Measurements from ENCODE around the gene ZSCAN25. TPM values are rescaled to one million over a fixed set of nuclear protein-coding genes. Genes with fewer than 3 reads are reported as not detected.
A peak's percentile ranks its signal among the peaks of the same experiment; 100 is the strongest.
"Not testable (repeated sequence)": the region's sequence is repeated elsewhere in the genome, so short reads cannot be mapped to it uniquely, and the experiment has no call there.

The ZSCAN25 gene
- total and polyA plus RNA-seq, 7 experiments from 2014 or later, result 15.5 to 51.6 (median 40.6) TPM

DNA sequence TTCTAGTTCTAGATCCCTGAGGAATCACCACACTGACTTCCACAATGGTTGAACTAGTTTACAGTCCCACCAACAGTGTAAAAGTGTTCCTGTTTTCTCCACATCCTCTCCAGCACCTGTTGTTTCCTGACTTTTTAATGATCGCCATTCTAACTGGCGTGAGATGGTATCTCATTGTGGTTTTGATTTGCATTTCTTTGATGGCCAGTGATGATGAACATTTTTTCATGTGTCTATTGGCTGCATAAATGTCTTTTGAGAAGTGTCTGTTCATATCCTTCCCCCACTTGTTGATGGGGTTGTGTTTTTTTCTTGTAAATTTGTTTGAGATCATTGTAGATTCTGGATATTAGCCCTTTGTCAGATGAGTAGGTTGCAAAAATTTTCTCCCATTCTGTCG, 37.9 kb downstream of the ZSCAN25 start:
- H3K4me1 ChIP-seq (ENCODE audit: control insufficient read depth in 2 of 2, insufficient read depth in 2 of 2, low read length in 2 of 2); H3K9me3 ChIP-seq (ENCODE audit: control insufficient read depth in 2 of 3, low read length in 3 of 3); DNase-seq; H3K27me3 ChIP-seq (ENCODE audit: control insufficient read depth in 2 of 2, insufficient read depth in 2 of 2, low read length in 2 of 2); H3K27ac ChIP-seq (ENCODE audit: low read depth, low read length); H3K27me3 Mint-ChIP-seq; POLR2A ChIA-PET; intact Hi-C loops (cut with micrococcal nuclease); CTCF ChIA-PET; H3K27ac Mint-ChIP-seq; H3K4me3 ChIP-seq (ENCODE audit: low read length); ATAC-seq; H3K36me3 ChIP-seq (ENCODE audit: control insufficient read depth in 2 of 3, insufficient read depth in 3 of 3, low read length in 3 of 3); H3K4me3 Mint-ChIP-seq: not testable (repeated sequence)
- Mint-ChIP-seq H3K4me1 (peaks cover 0 to 11% (median 9%) of the 10 kb centered on the region in 7 donors), H3K9me3 (peaks cover 0 to 17% (median 5%) of the 10 kb centered on the region in 11 donors), H3K36me3 (peaks cover 9 to 58% (median 46%) of the 10 kb centered on the region in 5 donors)

DNA sequence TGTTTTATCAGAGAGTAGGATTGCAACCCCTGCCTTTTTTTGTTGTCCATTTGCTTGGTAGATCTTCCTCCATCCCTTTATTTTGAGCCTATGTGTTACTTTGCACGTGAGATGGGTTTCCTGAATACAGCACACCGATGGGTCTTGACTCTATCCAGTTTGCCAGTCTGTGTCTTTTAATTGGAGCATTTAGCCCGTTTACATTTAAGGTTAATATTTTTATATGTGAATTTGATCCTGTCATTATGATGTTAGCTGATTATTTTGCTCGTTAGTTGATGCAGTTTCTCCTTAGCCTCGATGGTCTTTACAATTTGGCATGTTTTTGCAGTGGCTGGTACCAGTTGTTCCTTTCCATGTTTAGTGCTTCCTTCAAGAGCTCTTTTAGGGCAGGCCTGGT, 41.1 kb downstream of the ZSCAN25 start:
- H3K36me3 ChIP-seq (ENCODE audit: control insufficient read depth in 2 of 3, insufficient read depth in 3 of 3, low read length in 3 of 3); ATAC-seq; H3K9me3 ChIP-seq (ENCODE audit: control insufficient read depth in 2 of 3, low read length in 3 of 3); intact Hi-C loops (cut with micrococcal nuclease); POLR2A ChIA-PET; H3K4me1 ChIP-seq (ENCODE audit: control insufficient read depth in 2 of 2, insufficient read depth in 2 of 2, low read length in 2 of 2); H3K27ac Mint-ChIP-seq; H3K27me3 ChIP-seq (ENCODE audit: control insufficient read depth in 2 of 2, insufficient read depth in 2 of 2, low read length in 2 of 2); DNase-seq; H3K27ac ChIP-seq (ENCODE audit: low read depth, low read length); CTCF ChIA-PET; H3K27me3 Mint-ChIP-seq; H3K4me3 ChIP-seq (ENCODE audit: low read length); H3K4me3 Mint-ChIP-seq: not testable (repeated sequence)
- Mint-ChIP-seq H3K9me3 (peaks cover 0 to 17% (median 5%) of the 10 kb centered on the region in 11 donors), H3K36me3 (peaks cover 14 to 61% (median 42%) of the 10 kb centered on the region in 5 donors), H3K4me1 (peaks cover 0 to 11% (median 9%) of the 10 kb centered on the region in 7 donors)

DNA sequence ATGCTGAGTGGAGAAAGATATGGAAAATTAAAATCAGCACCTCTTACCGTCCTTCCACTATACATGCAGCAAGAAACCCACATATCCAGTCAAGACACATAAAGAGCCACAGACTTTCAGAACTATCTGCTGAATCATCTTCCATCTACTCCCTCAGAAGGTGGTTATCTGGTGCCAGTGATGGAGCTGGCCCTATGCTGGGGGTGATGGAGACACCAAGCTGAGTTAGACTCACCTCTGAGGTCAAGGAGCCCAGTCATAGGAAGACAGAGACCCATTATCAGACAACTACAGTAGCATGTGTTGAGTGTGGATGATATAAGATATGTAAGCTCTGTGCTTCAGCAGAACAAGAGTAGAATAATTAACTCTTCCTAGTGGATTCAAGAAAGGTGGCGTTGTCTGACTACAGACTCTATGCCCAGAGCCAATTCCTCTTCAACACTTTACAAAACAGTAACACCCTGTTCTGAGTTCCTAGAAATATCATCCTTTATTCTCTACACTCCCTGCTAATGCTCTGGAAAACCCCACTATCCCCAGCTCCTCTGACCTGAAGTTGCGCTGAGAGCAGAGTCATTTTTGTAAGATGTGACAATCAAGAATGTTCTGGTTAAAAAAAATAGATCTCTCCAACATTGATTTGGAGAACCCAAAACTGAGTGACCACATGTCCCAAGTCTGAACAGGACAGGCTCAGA, 48.7 kb downstream of the ZSCAN25 start:
- peaks cover 3 to 53% (median 35%) of the 10 kb centered on the region in 5 donors for H3K36me3 Mint-ChIP-seq
- intact Hi-C loops (cut with micrococcal nuclease), result no loop called here

DNA sequence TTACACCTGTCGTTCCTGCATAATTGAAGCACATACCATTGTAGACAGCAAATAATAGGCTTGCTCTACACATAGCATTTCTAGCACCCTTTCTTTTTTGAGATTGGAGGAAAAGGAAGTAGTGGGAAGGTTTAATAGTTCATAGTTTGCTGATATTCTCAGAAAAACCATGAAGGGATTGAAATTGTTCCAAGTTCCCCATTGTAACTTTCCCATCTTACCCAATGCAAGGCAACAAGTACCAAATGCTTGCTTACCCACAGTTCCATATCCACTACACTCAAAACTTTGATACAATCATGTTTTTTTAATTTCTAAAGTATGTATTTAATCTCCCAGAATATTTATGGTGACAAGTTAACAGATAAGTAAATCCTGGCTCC, 49.3 kb downstream of the ZSCAN25 start:
- no peak overlapping the region for H3K27ac Mint-ChIP-seq
- H3K9me3 ChIP-seq (ENCODE audit: control insufficient read depth in 2 of 3, low read length in 3 of 3), result no peaks in the 10 kb centered on the region
- intact Hi-C loops (cut with micrococcal nuclease), result no loop called here
- no peaks in the 10 kb centered on the region for H3K27me3 ChIP-seq (ENCODE audit: control insufficient read depth in 2 of 2, insufficient read depth in 2 of 2, low read length in 2 of 2)
- H3K36me3 Mint-ChIP-seq, result peaks cover 3 to 50% (median 32%) of the 10 kb centered on the region in 5 donors
- H3K4me3 Mint-ChIP-seq, result no peak overlapping the region
- H3K4me1 ChIP-seq (ENCODE audit: control insufficient read depth in 2 of 2, insufficient read depth in 2 of 2, low read length in 2 of 2), result no peaks in the 10 kb centered on the region
- no peak overlapping the region for H3K27ac ChIP-seq (ENCODE audit: low read depth, low read length)
- no peak for ATAC-seq
- ChIA-PET CTCF (no interaction called here), POLR2A (no interaction called here)
- no peak for DNase-seq
- H3K27me3 Mint-ChIP-seq, result no peaks in the 10 kb centered on the region
- peaks cover 0 to 6% (median 0%) of the 10 kb centered on the region in 3 experiments for H3K36me3 ChIP-seq (ENCODE audit: control insufficient read depth in 2 of 3, insufficient read depth in 3 of 3, low read length in 3 of 3)
- peaks cover 0 to 3% (median 0%) of the 10 kb centered on the region in 11 donors for H3K9me3 Mint-ChIP-seq
- H3K4me1 Mint-ChIP-seq, result peaks cover 0 to 2% (median 0%) of the 10 kb centered on the region in 7 donors
- no peak overlapping the region for H3K4me3 ChIP-seq (ENCODE audit: low read length)

More for the DNA sequence above, 48.7 kb downstream of the ZSCAN25 start:
- peaks cover 0 to 2% (median 0%) of the 10 kb centered on the region in 7 donors for H3K4me1 Mint-ChIP-seq
- peaks cover 0 to 3% (median 0%) of the 10 kb centered on the region in 11 donors for H3K9me3 Mint-ChIP-seq
- POLR2A ChIA-PET, result no interaction called here
- no peaks in the 10 kb centered on the region for H3K27me3 Mint-ChIP-seq
- no peaks in the 10 kb centered on the region for H3K9me3 ChIP-seq (ENCODE audit: control insufficient read depth in 2 of 3, low read length in 3 of 3)
- H3K36me3 ChIP-seq (ENCODE audit: control insufficient read depth in 2 of 3, insufficient read depth in 3 of 3, low read length in 3 of 3), result peaks cover 0 to 7% (median 0%) of the 10 kb centered on the region in 3 experiments
- no peak overlapping the region for H3K27ac ChIP-seq (ENCODE audit: low read depth, low read length)
- H3K27ac Mint-ChIP-seq, result peak overlapping the region in 2 of 9 donors; percentile 16 to 66
- H3K4me3 ChIP-seq (ENCODE audit: low read length), result no peak overlapping the region
- H3K27me3 ChIP-seq (ENCODE audit: control insufficient read depth in 2 of 2, insufficient read depth in 2 of 2, low read length in 2 of 2), result no peaks in the 10 kb centered on the region
- H3K4me1 ChIP-seq (ENCODE audit: control insufficient read depth in 2 of 2, insufficient read depth in 2 of 2, low read length in 2 of 2), result no peaks in the 10 kb centered on the region
- CTCF ChIA-PET, result no interaction called here
- no peak for ATAC-seq
- DNase-seq, result no peak
- H3K4me3 Mint-ChIP-seq, result no peak overlapping the region

DNA sequence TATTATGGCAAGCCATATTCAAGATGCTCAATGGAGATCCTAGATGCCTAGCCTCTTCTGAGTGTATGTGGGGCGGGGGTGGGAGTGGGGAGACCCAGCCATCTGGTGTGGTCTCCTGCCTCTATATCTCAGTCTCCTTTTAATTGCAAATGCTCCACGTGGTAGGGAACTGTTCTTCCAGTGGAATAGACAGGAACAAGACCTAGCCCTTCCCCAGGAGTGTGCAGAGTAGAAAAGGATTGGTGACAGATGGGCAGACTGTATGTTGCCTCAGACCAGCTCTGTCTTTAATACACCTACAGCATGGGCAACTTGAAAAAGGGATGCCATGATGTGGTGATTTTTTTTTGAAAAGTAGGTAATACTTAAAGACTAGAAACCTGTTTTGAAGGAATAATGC, 50.4 kb downstream of the ZSCAN25 start:
- POLR2A ChIA-PET, result no interaction called here
- H3K9me3 ChIP-seq (ENCODE audit: control insufficient read depth in 2 of 3, low read length in 3 of 3), result no peaks in the 10 kb centered on the region
- CTCF ChIA-PET, result no interaction called here

DNA sequence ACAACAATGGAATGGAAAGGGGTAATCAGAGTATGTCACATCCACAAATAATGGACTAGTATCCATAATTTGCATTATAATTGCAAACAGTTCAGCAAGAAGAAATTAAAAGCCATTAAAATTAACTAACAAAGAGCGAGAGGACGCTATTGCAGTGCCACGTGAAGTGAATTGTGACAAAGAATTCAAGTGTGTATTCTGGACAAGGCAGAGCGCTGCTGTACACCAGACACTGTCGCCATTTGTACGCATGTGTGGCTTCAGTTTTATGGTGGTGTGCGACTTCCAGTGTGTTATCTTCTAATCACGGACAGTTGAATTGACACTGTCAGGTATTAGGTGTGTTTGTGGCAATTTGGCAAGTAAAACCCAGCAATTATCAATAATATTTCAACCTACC, 51.8 kb downstream of the ZSCAN25 start:
- ATAC-seq (no peak), DNase-seq (no peak)
- no peaks in the 10 kb centered on the region for H3K4me1 ChIP-seq (ENCODE audit: control insufficient read depth in 2 of 2, insufficient read depth in 2 of 2, low read length in 2 of 2)
- no peak overlapping the region for H3K27ac Mint-ChIP-seq
- no peak overlapping the region for H3K4me3 ChIP-seq (ENCODE audit: low read length)
- H3K4me3 Mint-ChIP-seq, result no peak overlapping the region
- H3K27me3 Mint-ChIP-seq, result no peaks in the 10 kb centered on the region
- peaks cover 0 to 3% (median 0%) of the 10 kb centered on the region in 11 donors for H3K9me3 Mint-ChIP-seq
- H3K9me3 ChIP-seq (ENCODE audit: control insufficient read depth in 2 of 3, low read length in 3 of 3), result no peaks in the 10 kb centered on the region
- no peaks in the 10 kb centered on the region for H3K36me3 ChIP-seq (ENCODE audit: control insufficient read depth in 2 of 3, insufficient read depth in 3 of 3, low read length in 3 of 3)
- POLR2A ChIA-PET, result no interaction called here
- H3K27ac ChIP-seq (ENCODE audit: low read depth, low read length), result no peak overlapping the region
- H3K27me3 ChIP-seq (ENCODE audit: control insufficient read depth in 2 of 2, insufficient read depth in 2 of 2, low read length in 2 of 2), result no peaks in the 10 kb centered on the region
- CTCF ChIA-PET, result no interaction called here
- H3K36me3 Mint-ChIP-seq, result peaks cover 3 to 31% (median 22%) of the 10 kb centered on the region in 5 donors
- intact Hi-C loops (cut with micrococcal nuclease), result no loop called here
- peaks cover 0 to 9% (median 6%) of the 10 kb centered on the region in 7 donors for H3K4me1 Mint-ChIP-seq

More for the DNA sequence above, 50.4 kb downstream of the ZSCAN25 start:
- Histone ChIP-seq H3K4me1 (ENCODE audit: control insufficient read depth in 2 of 2, insufficient read depth in 2 of 2, low read length in 2 of 2) (no peaks in the 10 kb centered on the region), H3K4me3 (ENCODE audit: low read length) (no peak overlapping the region), H3K36me3 (ENCODE audit: control insufficient read depth in 2 of 3, insufficient read depth in 3 of 3, low read length in 3 of 3) (peaks cover 0 to 6% (median 0%) of the 10 kb centered on the region in 3 experiments), H3K27me3 (ENCODE audit: control insufficient read depth in 2 of 2, insufficient read depth in 2 of 2, low read length in 2 of 2) (no peaks in the 10 kb centered on the region), H3K27ac (ENCODE audit: low read depth, low read length) (no peak overlapping the region)
- DNase-seq (no peak), ATAC-seq (no peak)
- intact Hi-C loops (cut with micrococcal nuclease), result no loop called here
- H3K27me3 Mint-ChIP-seq, result no peaks in the 10 kb centered on the region
- H3K4me1 Mint-ChIP-seq, result peaks cover 0 to 2% (median 0%) of the 10 kb centered on the region in 7 donors
- H3K9me3 Mint-ChIP-seq, result peaks cover 0 to 3% (median 0%) of the 10 kb centered on the region in 11 donors
- H3K27ac Mint-ChIP-seq, result no peak overlapping the region
- peaks cover 3 to 45% (median 28%) of the 10 kb centered on the region in 5 donors for H3K36me3 Mint-ChIP-seq
- H3K4me3 Mint-ChIP-seq, result no peak overlapping the region

DNA sequence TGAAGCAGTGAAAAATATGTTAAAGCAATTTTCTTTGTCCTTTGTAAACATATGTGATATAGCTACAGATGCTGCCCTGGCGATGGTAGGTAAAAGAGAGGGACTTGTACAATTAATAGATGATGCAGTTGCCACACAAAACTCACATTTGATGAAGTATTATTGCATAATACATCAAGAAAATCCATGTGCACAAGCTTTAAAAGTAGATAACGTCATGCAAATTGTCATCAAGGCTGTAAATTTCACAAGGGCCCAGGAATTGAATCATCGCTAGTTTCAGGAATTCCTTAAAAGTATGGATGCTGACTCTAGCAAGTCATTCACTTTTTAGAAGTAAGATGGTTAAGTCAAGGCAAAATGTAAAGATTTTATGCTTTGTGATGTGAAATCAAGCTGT, 53.0 kb downstream of the ZSCAN25 start:
- Histone ChIP-seq H3K4me1 (ENCODE audit: control insufficient read depth in 2 of 2, insufficient read depth in 2 of 2, low read length in 2 of 2) (peaks cover 0 to 3% of the 10 kb centered on the region in 2 donors), H3K27ac (ENCODE audit: low read depth, low read length) (no peak overlapping the region), H3K9me3 (ENCODE audit: control insufficient read depth in 2 of 3, low read length in 3 of 3) (no peaks in the 10 kb centered on the region), H3K36me3 (ENCODE audit: control insufficient read depth in 2 of 3, insufficient read depth in 3 of 3, low read length in 3 of 3) (no peaks in the 10 kb centered on the region), H3K4me3 (ENCODE audit: low read length) (no peak overlapping the region), H3K27me3 (ENCODE audit: control insufficient read depth in 2 of 2, insufficient read depth in 2 of 2, low read length in 2 of 2) (no peaks in the 10 kb centered on the region)
- Mint-ChIP-seq H3K4me3 (no peak overlapping the region), H3K27me3 (no peaks in the 10 kb centered on the region), H3K27ac (no peak overlapping the region), H3K36me3 (peaks cover 0 to 22% (median 12%) of the 10 kb centered on the region in 5 donors), H3K9me3 (no peaks in the 10 kb centered on the region), H3K4me1 (peaks cover 1 to 22% (median 10%) of the 10 kb centered on the region in 7 donors)
- ChIA-PET CTCF (no interaction called here), POLR2A (no interaction called here)
- ATAC-seq, result no peak
- no peak for DNase-seq
- intact Hi-C loops (cut with micrococcal nuclease), result no loop called here

Data from naive thymus-derived CD4-positive, alpha-beta T cell (primary cell).